Sigmoid colon (tissue), 7 donors: Measurements from ENCODE around the gene KAZN. TPM values are rescaled to one million over a fixed set of nuclear protein-coding genes. Genes with fewer than 3 reads are reported as not detected.

Source experiments
- DNase-seq: peaks from one replicate; pipeline ENCODE4 v3.0.0-alpha.2; 2019
- H3K27ac ChIP-seq, 4 donors: fragments of 200-600 bp; sonication (generic); one replicate each; pipeline ENCODE4 v1.5.1; 2016 to 2019; ENCODE audit warnings: mild to moderate bottlenecking in 1 of 4
- H3K27me3 ChIP-seq, 3 donors: fragments of 200-600 bp; sonication (generic); one replicate each; pipeline ENCODE4 v1.5.1; 2019; ENCODE audit warnings: mild to moderate bottlenecking in 1 of 3
- H3K36me3 ChIP-seq, 4 donors: fragments of 200-600 bp; sonication (generic); one replicate each; pipeline ENCODE4 v1.5.1; 2016 to 2019
- H3K4me1 ChIP-seq, 4 donors: fragments of 200-600 bp; sonication (generic); one replicate each; pipeline ENCODE4 v1.5.1; 2017 to 2019
- H3K4me3 ChIP-seq, 4 donors: fragments of 200-600 bp; sonication (generic); one replicate each; pipeline ENCODE4 v1.5.1; 2017 to 2019; ENCODE audit warnings: mild to moderate bottlenecking in 2 of 4, moderate library complexity in 1 of 4
- H3K9me3 ChIP-seq, 4 donors: fragments of 200-600 bp in 3 of 4; sonication (generic) in 3 of 4; one replicate each; pipeline versions ENCODE4 v1.5.1 to v1.6.1; 2013 to 2019
- CTCF ChIP-seq, 4 experiments: fragments of 450-650 bp in 3 of 4; fragments of 200-600 bp in 1 of 4; IDR thresholded peaks; one replicate each; pipeline ENCODE4 v1.5.1; 2016 to 2019; ENCODE audit warnings: antibody characterized with exemption in 4 of 4, mild to moderate bottlenecking in 3 of 4, moderate library complexity in 2 of 4
- EP300 ChIP-seq, 4 donors: sonication (generic); formaldehyde crosslinking; IDR thresholded peaks; one replicate each; pipeline ENCODE4 v1.6.1; 2017; ENCODE audit warnings: antibody characterized with exemption in 4 of 4
- POLR2A ChIP-seq, 2 donors: fragments of 450-650 bp; IDR thresholded peaks; one replicate each; pipeline ENCODE4 v1.6.1; 2016; ENCODE audit warnings: antibody characterized with exemption in 2 of 2, mild to moderate bottlenecking in 2 of 2, moderate library complexity in 2 of 2
- POLR2AphosphoS5 ChIP-seq, 4 donors: sonication (generic); formaldehyde crosslinking; IDR thresholded peaks; one replicate each; pipeline ENCODE4 v1.6.1; 2017; ENCODE audit warnings: antibody characterized with exemption in 4 of 4
- WGBS, 2 donors: extraction: QIAGEN DNeasy Blood & Tissue Kit; methylation state at CpG; one replicate each; pipeline ENCODE4 v1.1.7; 2013; 5-methylcytosine and 5-hydroxymethylcytosine counted together
- intact Hi-C: fragments of 100-400 bp; cut with DNase I; formaldehyde crosslinking; loops from one replicate; pipeline ENCODE4 v1.15.1; 2023
- polyA plus RNA-seq, 3 donors: library from polyadenylated mRNA; stranded (reverse); fragments of 200-250 nt; gene quantifications; one replicate each; pipeline ENCODE4 v1.2.3, GENCODE V29; 2013
- total RNA-seq, 4 donors: library from RNA; depleted of rRNA; stranded (reverse); fragments of >200 nt; gene quantifications; one replicate each; pipeline ENCODE4 v1.1.0, GENCODE V29; 2016
- donor health status: healthy with polysubstance abuse.
- donor health status: Bipolar disorder and iron deficiency.
- donor health status: healthy.

The KAZN gene
- total and polyA plus RNA-seq, 7 donors = 2.5 to 11.4 (median 5.6) TPM

- H3K9me3 ChIP-seq = no peaks in the 10 kb centered on the region
- WGBS, 2 donors = 93 to 95% methylated on average over 4 of the region's 4 CpGs
- H3K27me3 ChIP-seq = peaks cover 0 to 3% (median 0%) of the 10 kb centered on the region in 3 donors
- no peak overlapping the region for H3K4me3 ChIP-seq
- DNase-seq = no peak
- H3K4me1 ChIP-seq = no peaks in the 10 kb centered on the region
- no peak overlapping the region for H3K27ac ChIP-seq
- no peak for TF ChIP-seq POLR2A (IDR thresholded peaks at IDR 0.05)
- TF ChIP-seq CTCF (IDR thresholded peaks at IDR 0.05) = no peak
- no peak for TF ChIP-seq POLR2AphosphoS5 (IDR thresholded peaks at IDR 0.05)
- no peak for TF ChIP-seq EP300 (IDR thresholded peaks at IDR 0.05)
- intact Hi-C loops = no loop called here
- H3K36me3 ChIP-seq = no peaks in the 10 kb centered on the region
Observed at GRCh38 chr1:14686701-14687100, 88.2 kb downstream of the KAZN start.

GRCh38 chr1:14687147-14687546 lies 88.7 kb downstream of the KAZN start:
- no peak for TF ChIP-seq POLR2A (IDR thresholded peaks at IDR 0.05)
- TF ChIP-seq EP300 (IDR thresholded peaks at IDR 0.05) = no peak
- TF ChIP-seq POLR2AphosphoS5 (IDR thresholded peaks at IDR 0.05) = no peak
- TF ChIP-seq CTCF (IDR thresholded peaks at IDR 0.05) = no peak
- Histone ChIP-seq H3K9me3 (no peaks in the 10 kb centered on the region), H3K36me3 (no peaks in the 10 kb centered on the region), H3K4me1 (no peaks in the 10 kb centered on the region), H3K4me3 (no peak overlapping the region), H3K27ac (no peak overlapping the region), H3K27me3 (peaks cover 0 to 3% (median 0%) of the 10 kb centered on the region in 3 donors)
- intact Hi-C loops = no loop called here
- DNase-seq = no peak
- WGBS, 2 donors = 88 to 91% methylated on average over 4 of the region's 4 CpGs

- WGBS, 2 donors = 92 to 93% methylated on average over 15 of the region's 15 CpGs
- H3K4me1 ChIP-seq = no peaks in the 10 kb centered on the region
- no peaks in the 10 kb centered on the region for H3K9me3 ChIP-seq
- H3K27ac ChIP-seq = no peak overlapping the region
- no peak for DNase-seq
- H3K36me3 ChIP-seq = no peaks in the 10 kb centered on the region
- TF ChIP-seq POLR2AphosphoS5 (IDR thresholded peaks at IDR 0.05) (no peak), CTCF (IDR thresholded peaks at IDR 0.05) (no peak), EP300 (IDR thresholded peaks at IDR 0.05) (no peak), POLR2A (IDR thresholded peaks at IDR 0.05) (no peak)
- H3K4me3 ChIP-seq = no peak overlapping the region
- intact Hi-C loops = no loop called here
- H3K27me3 ChIP-seq = peaks cover 0 to 5% (median 0%) of the 10 kb centered on the region in 3 donors
Observed at GRCh38 chr1:14689996-14690615, 91.6 kb downstream of the KAZN start.

- Histone ChIP-seq H3K9me3 (no peaks in the 10 kb centered on the region), H3K27me3 (peaks cover 0 to 5% (median 0%) of the 10 kb centered on the region in 3 donors), H3K27ac (no peak overlapping the region), H3K36me3 (no peaks in the 10 kb centered on the region), H3K4me1 (no peaks in the 10 kb centered on the region), H3K4me3 (no peak overlapping the region)
- intact Hi-C loops = no loop called here
- 57 to 73% methylated on average over 7 of the region's 7 CpGs for WGBS, 2 donors
- no peak for DNase-seq
- TF ChIP-seq CTCF (IDR thresholded peaks at IDR 0.05) = no peak
- TF ChIP-seq POLR2AphosphoS5 (IDR thresholded peaks at IDR 0.05) = no peak
- no peak for TF ChIP-seq EP300 (IDR thresholded peaks at IDR 0.05)
- TF ChIP-seq POLR2A (IDR thresholded peaks at IDR 0.05) = no peak
Observed at GRCh38 chr1:14693949-14694348, 95.5 kb downstream of the KAZN start.

- no peak overlapping the region for H3K27ac ChIP-seq
- intact Hi-C loops = no loop called here
- H3K4me3 ChIP-seq = no peak overlapping the region
- no peaks in the 10 kb centered on the region for H3K4me1 ChIP-seq
- 74 to 95% methylated on average over 3 of the region's 3 CpGs for WGBS, 2 donors
- H3K9me3 ChIP-seq = no peaks in the 10 kb centered on the region
- DNase-seq = no peak
- no peaks in the 10 kb centered on the region for H3K36me3 ChIP-seq
- no peak for TF ChIP-seq EP300 (IDR thresholded peaks at IDR 0.05)
- no peak for TF ChIP-seq POLR2AphosphoS5 (IDR thresholded peaks at IDR 0.05)
- no peak for TF ChIP-seq CTCF (IDR thresholded peaks at IDR 0.05)
- no peak for TF ChIP-seq POLR2A (IDR thresholded peaks at IDR 0.05)
- peaks cover 0 to 5% (median 0%) of the 10 kb centered on the region in 3 donors for H3K27me3 ChIP-seq
Observed at GRCh38 chr1:14694589-14694988, 96.1 kb downstream of the KAZN start.
